ENCODE data around the gene PNPLA7. TPM values are rescaled to one million over a fixed set of nuclear protein-coding genes. Genes with fewer than 3 reads are reported as not detected.
A peak's percentile ranks its signal among the peaks of the same experiment; 100 is the strongest.

The PNPLA7 gene
- total and polyA plus RNA-seq, 2 of the 13 experiments (the other 11 are each of a cell fraction or from before 2014, with no cell fraction given): 0.42 to 1.5 TPM

- TF ChIP-seq ZNF678 (CRISPR knock-in tag; IDR thresholded peaks at IDR 0.05) (no peak), SNRNP70 (IDR thresholded peaks at IDR 0.05; ENCODE audit: low read depth, low read length) (no peak), IRF2 (CRISPR knock-in tag; IDR thresholded peaks at IDR 0.05) (no peak), SKI (IDR thresholded peaks at IDR 0.05; ENCODE audit: partially characterized antibody) (peak; percentile 46), ZNF530 (CRISPR knock-in tag; IDR thresholded peaks at IDR 0.05; ENCODE audit: low read depth) (no peak), ZNF44 (CRISPR knock-in tag; IDR thresholded peaks at IDR 0.05) (no peak), HIVEP1 (CRISPR knock-in tag; IDR thresholded peaks at IDR 0.05) (no peak), MAFF (IDR thresholded peaks at IDR 0.05; ENCODE audit: low read depth, low read length) (no peak), ZNF496 (CRISPR knock-in tag; IDR thresholded peaks at IDR 0.05; ENCODE audit: insufficient replicate concordance) (no peak), SATB2 (CRISPR knock-in tag; IDR thresholded peaks at IDR 0.05) (no peak), SOX6 (IDR thresholded peaks at IDR 0.05) (no peak), SOX6 (CRISPR knock-in tag; IDR thresholded peaks at IDR 0.05) (peak; percentile 16; the same call in 1 of the 2 replicates), ZSCAN22 (CRISPR knock-in tag; IDR thresholded peaks at IDR 0.05) (no peak), ZNF333 (CRISPR knock-in tag; IDR thresholded peaks at IDR 0.05; ENCODE audit: borderline replicate concordance) (no peak), NFE2L1 (CRISPR knock-in tag; IDR thresholded peaks at IDR 0.05; ENCODE audit: borderline replicate concordance) (no peak), ZNF780A (CRISPR knock-in tag; IDR thresholded peaks at IDR 0.05) (no peak), ZFX (CRISPR knock-in tag; IDR thresholded peaks at IDR 0.05; ENCODE audit: low read depth) (0 out of 2 replicates have a peak, but pooled peaks have one; percentile 15), PBX2 (CRISPR knock-in tag; IDR thresholded peaks at IDR 0.05) (no peak), SMC3 (IDR thresholded peaks at IDR 0.05; ENCODE audit: low read length) (peak; percentile 67), ZNF510 (CRISPR knock-in tag; IDR thresholded peaks at IDR 0.05; ENCODE audit: low read depth) (no peak), ZNF446 (CRISPR knock-in tag; IDR thresholded peaks at IDR 0.05) (no peak), RXRA (CRISPR knock-in tag; IDR thresholded peaks at IDR 0.05) (peak; percentile 26; the same call in 1 of the 2 replicates)
- TF ChIP-seq, protein P1, sequence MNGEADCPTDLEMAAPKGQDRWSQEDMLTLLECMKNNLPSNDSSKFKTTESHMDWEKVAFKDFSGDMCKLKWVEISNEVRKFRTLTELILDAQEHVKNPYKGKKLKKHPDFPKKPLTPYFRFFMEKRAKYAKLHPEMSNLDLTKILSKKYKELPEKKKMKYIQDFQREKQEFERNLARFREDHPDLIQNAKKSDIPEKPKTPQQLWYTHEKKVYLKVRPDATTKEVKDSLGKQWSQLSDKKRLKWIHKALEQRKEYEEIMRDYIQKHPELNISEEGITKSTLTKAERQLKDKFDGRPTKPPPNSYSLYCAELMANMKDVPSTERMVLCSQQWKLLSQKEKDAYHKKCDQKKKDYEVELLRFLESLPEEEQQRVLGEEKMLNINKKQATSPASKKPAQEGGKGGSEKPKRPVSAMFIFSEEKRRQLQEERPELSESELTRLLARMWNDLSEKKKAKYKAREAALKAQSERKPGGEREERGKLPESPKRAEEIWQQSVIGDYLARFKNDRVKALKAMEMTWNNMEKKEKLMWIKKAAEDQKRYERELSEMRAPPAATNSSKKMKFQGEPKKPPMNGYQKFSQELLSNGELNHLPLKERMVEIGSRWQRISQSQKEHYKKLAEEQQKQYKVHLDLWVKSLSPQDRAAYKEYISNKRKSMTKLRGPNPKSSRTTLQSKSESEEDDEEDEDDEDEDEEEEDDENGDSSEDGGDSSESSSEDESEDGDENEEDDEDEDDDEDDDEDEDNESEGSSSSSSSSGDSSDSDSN (CRISPR knock-in tag; IDR thresholded peaks at IDR 0.05): no peak
- TF ChIP-seq, protein P2, sequence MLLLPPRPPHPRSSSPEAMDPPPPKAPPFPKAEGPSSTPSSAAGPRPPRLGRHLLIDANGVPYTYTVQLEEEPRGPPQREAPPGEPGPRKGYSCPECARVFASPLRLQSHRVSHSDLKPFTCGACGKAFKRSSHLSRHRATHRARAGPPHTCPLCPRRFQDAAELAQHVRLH (CRISPR knock-in tag; IDR thresholded peaks at IDR 0.05; ENCODE audit: borderline replicate concordance, low read depth): 0 out of 2 replicates have a peak, but pooled peaks have one; percentile 25
Observed at GRCh38 chr9:137445275-137445807, 104.9 kb downstream of the PNPLA7 start (continued).

Measured in HepG2 (cell line).